Stomach (tissue), 4 donors: ENCODE measurements around the gene NUP155.

Experiments used
- EP300 ChIP-seq: sonication (generic); formaldehyde crosslinking; IDR thresholded peaks from one replicate; pipeline ENCODE4 v1.6.1; 2017; ENCODE audit warnings: antibody characterized with exemption
- POLR2A ChIP-seq, 4 donors: fragments of 450-650 bp; IDR thresholded peaks; one replicate each; pipeline ENCODE4 v1.6.1; 2016; ENCODE audit warnings: antibody characterized with exemption in 4 of 4, control low read depth in 2 of 4, mild to moderate bottlenecking in 1 of 4, moderate library complexity in 1 of 4
- POLR2AphosphoS5 ChIP-seq, 3 donors: sonication (generic); formaldehyde crosslinking; IDR thresholded peaks; one replicate each; pipeline ENCODE4 v1.6.1; 2016; ENCODE audit warnings: antibody characterized with exemption in 3 of 3
- TF ChIP-seq, protein P1 (sequence below), 7 experiments: fragments of 450-650 bp in 4 of 7; fragments of 200-600 bp in 3 of 7; sonication (generic) in 3 of 7; IDR thresholded peaks; one replicate each; pipeline ENCODE4 v1.5.1; 2016 to 2019; ENCODE audit warnings: antibody characterized with exemption in 7 of 7, control low read depth in 2 of 7, mild to moderate bottlenecking in 1 of 7

DNA sequence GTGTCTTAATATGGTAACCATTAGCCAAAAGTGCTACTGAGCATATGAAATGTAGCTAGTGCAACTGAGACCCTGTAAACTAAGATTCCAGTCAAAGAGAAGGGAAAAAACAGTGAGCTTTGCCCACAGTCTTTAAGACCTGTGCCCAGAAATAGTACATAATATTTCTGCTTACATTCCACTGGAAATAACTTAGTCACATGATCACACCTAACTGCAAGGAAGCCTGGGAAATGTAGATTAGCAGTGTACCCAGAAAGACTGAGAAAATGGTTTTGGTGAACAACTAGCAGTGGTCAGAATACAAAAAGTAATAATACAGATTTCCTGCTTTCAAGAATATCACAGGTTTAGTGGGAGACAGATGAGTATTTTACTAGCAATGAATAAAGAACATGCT is 119.2 kb downstream of the NUP155 start:
- TF ChIP-seq, protein P1, sequence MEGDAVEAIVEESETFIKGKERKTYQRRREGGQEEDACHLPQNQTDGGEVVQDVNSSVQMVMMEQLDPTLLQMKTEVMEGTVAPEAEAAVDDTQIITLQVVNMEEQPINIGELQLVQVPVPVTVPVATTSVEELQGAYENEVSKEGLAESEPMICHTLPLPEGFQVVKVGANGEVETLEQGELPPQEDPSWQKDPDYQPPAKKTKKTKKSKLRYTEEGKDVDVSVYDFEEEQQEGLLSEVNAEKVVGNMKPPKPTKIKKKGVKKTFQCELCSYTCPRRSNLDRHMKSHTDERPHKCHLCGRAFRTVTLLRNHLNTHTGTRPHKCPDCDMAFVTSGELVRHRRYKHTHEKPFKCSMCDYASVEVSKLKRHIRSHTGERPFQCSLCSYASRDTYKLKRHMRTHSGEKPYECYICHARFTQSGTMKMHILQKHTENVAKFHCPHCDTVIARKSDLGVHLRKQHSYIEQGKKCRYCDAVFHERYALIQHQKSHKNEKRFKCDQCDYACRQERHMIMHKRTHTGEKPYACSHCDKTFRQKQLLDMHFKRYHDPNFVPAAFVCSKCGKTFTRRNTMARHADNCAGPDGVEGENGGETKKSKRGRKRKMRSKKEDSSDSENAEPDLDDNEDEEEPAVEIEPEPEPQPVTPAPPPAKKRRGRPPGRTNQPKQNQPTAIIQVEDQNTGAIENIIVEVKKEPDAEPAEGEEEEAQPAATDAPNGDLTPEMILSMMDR (IDR thresholded peaks at IDR 0.05), result no peak
- TF ChIP-seq POLR2A (IDR thresholded peaks at IDR 0.05), result no peak
- no peak for TF ChIP-seq EP300
- no peak for TF ChIP-seq POLR2AphosphoS5 (IDR thresholded peaks at IDR 0.05)
